ENCODE results near the gene B4GALNT1. TPM values are rescaled to one million over a fixed set of nuclear protein-coding genes. Genes with fewer than 3 reads are reported as not detected.
"Not testable (repeated sequence)": the region's sequence is repeated elsewhere in the genome, so short reads cannot be mapped to it uniquely, and the experiment has no call there.

The B4GALNT1 gene
- total RNA-seq, 1 donor from 2014 or later, result 5.9 TPM

- Mint-ChIP-seq H3K9me3 (no peaks in the 10 kb centered on the region), H3K27me3 (peaks cover 4% of the 10 kb centered on the region), H3K36me3 (peaks cover 8% of the 10 kb centered on the region), H3K4me1 (ENCODE audit: unreplicated experiment) (peaks cover 16% of the 10 kb centered on the region), H3K27ac (peak overlapping the region; percentile 92), H3K4me3 (peak overlapping the region; percentile 95)
- no peak for TF ChIP-seq CTCF (conservative IDR thresholded peaks at IDR 0.05)
- DNase-seq (ENCODE audit: extremely low spot score, unreplicated experiment), result no peak
Measured at GRCh38 chr12:57592551-57593165, 40.3 kb downstream of the B4GALNT1 start.

- no peak for TF ChIP-seq CTCF (conservative IDR thresholded peaks at IDR 0.05)
- Mint-ChIP-seq H3K27ac (peak overlapping the region; percentile 92), H3K36me3 (peaks cover 3% of the 10 kb centered on the region), H3K9me3 (no peaks in the 10 kb centered on the region), H3K4me1 (ENCODE audit: unreplicated experiment) (peaks cover 16% of the 10 kb centered on the region), H3K27me3 (peaks cover 4% of the 10 kb centered on the region), H3K4me3 (peak overlapping the region; percentile 95)
- DNase-seq (ENCODE audit: extremely low spot score, unreplicated experiment), result no peak
Measured at GRCh38 chr12:57591782-57592325, 41.1 kb downstream of the B4GALNT1 start.

DNA sequence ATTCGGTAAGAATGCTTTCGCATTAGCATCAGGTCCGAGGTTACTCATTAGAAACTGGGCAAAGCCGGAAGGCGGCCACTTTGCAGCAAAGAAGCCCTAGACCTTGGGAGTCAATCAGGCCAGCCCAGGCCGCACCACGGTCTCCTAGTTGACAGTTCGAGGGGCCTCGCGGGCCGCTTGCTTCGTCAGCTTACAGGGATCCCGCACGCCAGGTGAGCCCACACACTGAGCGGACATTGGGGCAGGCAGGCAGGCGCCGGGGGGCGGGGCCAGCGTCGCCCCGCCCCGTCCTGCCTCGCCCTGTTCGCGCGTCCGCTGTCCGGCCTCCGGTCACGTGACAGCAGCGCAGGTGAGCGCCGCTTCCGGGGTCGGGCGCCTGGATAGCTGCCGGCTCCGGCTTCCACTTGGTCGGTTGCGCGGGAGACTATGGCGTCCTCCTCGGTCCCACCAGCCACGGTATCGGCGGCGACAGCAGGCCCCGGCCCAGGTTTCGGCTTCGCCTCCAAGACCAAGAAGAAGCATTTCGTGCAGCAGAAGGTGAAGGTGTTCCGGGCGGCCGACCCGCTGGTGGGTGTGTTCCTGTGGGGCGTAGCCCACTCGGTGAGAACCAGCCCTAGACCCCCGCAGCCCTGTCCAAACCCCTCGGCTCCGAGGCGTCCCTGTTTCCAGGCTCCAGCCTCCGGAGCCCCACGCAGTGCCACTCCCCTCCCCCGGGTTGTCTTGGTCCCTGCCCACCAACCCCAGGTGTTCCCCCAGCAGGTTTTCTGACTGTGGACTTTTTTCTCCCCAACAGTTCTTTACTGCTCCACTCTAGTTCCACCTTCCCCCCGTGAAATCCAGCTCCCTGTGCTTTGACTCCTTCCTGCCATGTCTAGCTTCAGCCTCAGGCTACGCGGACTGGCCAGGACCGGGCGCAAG, 41.9 kb downstream of the B4GALNT1 start, which contains the start of gene PIP4K2C:
Gene PIP4K2C (plus strand): TSS at position 329 of the 918 bp plus-strand sequence. CDS start 98 bp downstream, at position 427.
- Mint-ChIP-seq H3K9me3 (no peaks in the 10 kb centered on the region), H3K4me3 (peak within 1 kb of the TSS; percentile 95), H3K27me3 (peaks cover 4% of the 10 kb centered on the region), H3K27ac (peak within 1 kb of the TSS; percentile 92), H3K36me3 (peaks cover 3% of the 10 kb centered on the region), H3K4me1 (ENCODE audit: unreplicated experiment) (peaks cover 16% of the 10 kb centered on the region)
- peak; percentile 84 for DNase-seq (ENCODE audit: extremely low spot score, unreplicated experiment)
- TF ChIP-seq CTCF (conservative IDR thresholded peaks at IDR 0.05), result no peak

DNA sequence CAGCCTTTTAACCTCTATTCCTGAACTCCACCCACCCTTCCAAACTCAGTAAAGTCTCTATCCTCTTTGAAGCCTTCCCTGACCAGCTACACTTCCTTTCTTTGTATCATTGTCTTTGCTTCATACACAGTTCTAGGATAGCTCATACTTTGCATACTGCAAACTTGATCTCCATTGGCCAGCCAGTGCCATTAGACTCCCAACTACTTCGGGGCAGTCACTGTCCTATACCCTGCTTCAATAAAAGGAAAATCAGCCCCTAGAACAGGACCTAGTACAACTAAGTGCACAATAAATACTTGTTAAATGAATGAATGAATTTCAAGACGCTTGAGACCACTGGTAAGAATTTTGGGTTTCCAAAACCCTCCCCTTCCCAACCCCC, 42.5 kb downstream of the B4GALNT1 start:
- no peak for DNase-seq (ENCODE audit: extremely low spot score, unreplicated experiment)
- no peaks in the 10 kb centered on the region for H3K9me3 Mint-ChIP-seq
- no peaks in the 10 kb centered on the region for H3K36me3 Mint-ChIP-seq
- H3K4me3 Mint-ChIP-seq, result peak overlapping the region; percentile 95
- peaks cover 5% of the 10 kb centered on the region for H3K27me3 Mint-ChIP-seq
- peak overlapping the region; percentile 92 for H3K27ac Mint-ChIP-seq
- H3K4me1 Mint-ChIP-seq (ENCODE audit: unreplicated experiment), result peaks cover 16% of the 10 kb centered on the region
- no peak for TF ChIP-seq CTCF (conservative IDR thresholded peaks at IDR 0.05)

- H3K27me3 Mint-ChIP-seq, result peaks cover 17% of the 10 kb centered on the region
- not testable (repeated sequence) for H3K36me3 Mint-ChIP-seq; H3K4me3 Mint-ChIP-seq; DNase-seq (ENCODE audit: extremely low spot score, unreplicated experiment); H3K27ac Mint-ChIP-seq; H3K9me3 Mint-ChIP-seq
- H3K4me1 Mint-ChIP-seq (ENCODE audit: unreplicated experiment), result peaks cover 16% of the 10 kb centered on the region
Measured at GRCh38 chr12:57588951-57589610, 43.9 kb downstream of the B4GALNT1 start.
